ENCODE results near the gene GTPBP1.

GTPBP1 gene

GRCh38 chr22:38700789-38701628 is 4.7 kb upstream of the GTPBP1 start, which contains the start of gene JOSD1:
TSS of gene JOSD1 (minus strand) at chr22:38700943. CDS start at chr22:38699987, 956 bp downstream.
- peak; percentile 94 to 96 for DNase-seq (ENCODE audit: extremely low read depth in 1 of 2, low read depth in 1 of 2)

DNA sequence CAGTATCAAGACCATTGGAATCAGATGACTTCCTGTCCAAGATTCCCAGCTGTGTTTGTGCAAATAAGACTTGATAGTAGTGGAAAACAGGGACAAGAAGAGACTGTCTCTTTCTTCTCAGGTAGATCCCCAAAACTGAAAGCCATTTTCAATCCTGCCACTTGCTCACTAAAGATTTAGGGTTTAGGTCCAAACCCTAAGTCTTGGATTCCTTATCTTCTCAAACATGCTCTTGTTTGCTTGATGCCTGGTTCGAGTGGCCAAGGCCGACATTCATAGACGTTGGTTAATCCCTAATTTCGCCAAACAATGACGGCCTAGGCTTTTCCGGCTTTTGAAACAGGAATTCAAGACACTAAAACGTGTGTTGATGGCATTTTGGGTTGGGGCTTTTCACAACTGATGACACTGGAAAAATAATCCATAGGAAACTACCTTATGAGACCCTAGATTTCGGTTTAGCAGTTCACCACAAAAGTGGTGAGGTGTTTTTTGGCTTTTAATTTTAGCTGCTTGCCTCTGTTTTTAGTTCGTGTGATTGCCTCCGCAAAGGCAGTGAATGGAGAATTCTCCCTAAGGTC is 1.0 kb upstream of the GTPBP1 start:
- DNase-seq (ENCODE audit: extremely low read depth in 1 of 2, low read depth in 1 of 2) = no peak

- DNase-seq (ENCODE audit: extremely low read depth in 1 of 2, low read depth in 1 of 2) = no peak
Observed at GRCh38 chr22:38706101-38706900, 557 bp downstream of the GTPBP1 start.

DNA sequence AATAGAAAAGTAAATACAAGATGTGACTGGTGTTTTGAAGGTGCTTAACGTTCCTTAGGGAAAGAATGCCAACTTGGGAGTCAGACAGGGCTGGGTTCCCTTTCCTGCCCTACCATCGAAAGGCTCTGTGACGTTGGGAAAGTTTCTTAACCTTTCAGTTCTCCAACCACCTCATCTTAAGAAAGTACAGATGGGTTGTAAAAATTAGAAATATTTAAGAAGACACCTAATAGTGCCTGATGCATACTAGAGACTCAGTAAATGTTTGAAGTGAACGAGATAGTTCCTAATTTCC is 1.1 kb downstream of the GTPBP1 start:
- no peak for DNase-seq (ENCODE audit: extremely low read depth in 1 of 2, low read depth in 1 of 2)

DNA sequence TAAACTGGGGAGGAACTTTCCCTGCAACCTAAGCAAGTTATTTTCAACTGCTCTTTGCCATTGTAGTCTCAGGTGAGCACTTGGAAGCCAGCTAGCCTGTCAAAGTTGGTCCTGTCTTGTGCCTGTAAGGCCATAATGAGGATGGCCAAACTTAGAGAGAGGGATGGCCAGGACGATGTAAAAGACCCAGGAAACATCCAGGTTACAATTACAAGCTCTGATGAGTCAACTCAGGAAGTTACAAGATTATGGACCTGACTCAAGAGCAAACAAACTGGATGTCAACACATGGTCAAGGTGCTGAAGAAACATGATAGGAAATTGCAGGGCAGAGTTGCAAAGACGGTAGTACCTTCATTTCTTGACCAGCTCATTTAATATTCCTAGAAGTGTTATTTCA is 1.6 kb downstream of the GTPBP1 start:
- no peak for DNase-seq (ENCODE audit: extremely low read depth in 1 of 2, low read depth in 1 of 2)

- DNase-seq (ENCODE audit: extremely low read depth in 1 of 2, low read depth in 1 of 2) = no peak
Observed at GRCh38 chr22:38707984-38708383, 2.2 kb downstream of the GTPBP1 start.

- DNase-seq (ENCODE audit: extremely low read depth in 1 of 2, low read depth in 1 of 2) = no peak
Observed at GRCh38 chr22:38709306-38709705, 3.6 kb downstream of the GTPBP1 start.

- DNase-seq (ENCODE audit: extremely low read depth in 1 of 2, low read depth in 1 of 2) = no peak
Observed at GRCh38 chr22:38710351-38710750, 4.6 kb downstream of the GTPBP1 start.

DNA sequence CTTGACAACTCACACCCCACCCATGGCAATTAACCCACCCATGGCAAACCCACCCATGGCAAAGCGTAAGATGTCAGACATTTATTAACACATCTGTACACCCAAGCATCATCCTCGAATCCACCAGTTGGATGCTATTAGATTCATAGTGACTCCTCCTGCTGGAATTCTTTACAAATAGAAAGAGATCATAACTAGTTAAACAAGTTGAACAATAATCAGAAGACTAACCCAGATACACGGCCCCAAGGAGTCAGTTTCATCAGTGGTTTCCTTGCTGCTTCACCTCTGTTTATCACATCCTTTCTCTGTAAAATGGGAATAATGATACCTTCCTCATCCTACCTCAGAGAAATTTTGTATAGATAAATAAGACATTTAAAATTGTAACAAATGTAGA is 5.1 kb downstream of the GTPBP1 start:
- no peak for DNase-seq (ENCODE audit: extremely low read depth in 1 of 2, low read depth in 1 of 2)

- DNase-seq (ENCODE audit: extremely low read depth in 1 of 2, low read depth in 1 of 2) = no peak
Observed at GRCh38 chr22:38712486-38713207, 6.9 kb downstream of the GTPBP1 start.

DNA sequence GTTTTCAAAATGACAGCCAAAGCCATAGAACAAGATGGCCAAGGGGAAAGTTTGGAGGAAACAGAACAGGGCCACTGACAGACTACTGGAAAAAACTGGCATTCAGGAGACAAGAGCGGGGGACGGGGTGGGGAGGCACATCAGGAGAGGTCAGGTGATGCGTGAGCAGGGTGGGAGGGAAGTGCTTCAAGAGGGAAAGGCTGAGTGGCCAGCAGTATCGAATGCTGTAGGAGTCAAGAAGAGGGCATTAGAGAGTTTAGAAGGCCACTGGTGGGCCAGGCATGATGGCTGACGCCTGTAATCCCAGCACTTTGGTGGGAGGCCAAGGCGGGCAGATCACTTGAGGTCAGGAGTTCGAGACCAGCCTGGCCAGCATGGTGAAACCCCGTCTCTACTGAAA is 8.2 kb downstream of the GTPBP1 start:
- DNase-seq (ENCODE audit: extremely low read depth in 1 of 2, low read depth in 1 of 2) = no peak

DNA sequence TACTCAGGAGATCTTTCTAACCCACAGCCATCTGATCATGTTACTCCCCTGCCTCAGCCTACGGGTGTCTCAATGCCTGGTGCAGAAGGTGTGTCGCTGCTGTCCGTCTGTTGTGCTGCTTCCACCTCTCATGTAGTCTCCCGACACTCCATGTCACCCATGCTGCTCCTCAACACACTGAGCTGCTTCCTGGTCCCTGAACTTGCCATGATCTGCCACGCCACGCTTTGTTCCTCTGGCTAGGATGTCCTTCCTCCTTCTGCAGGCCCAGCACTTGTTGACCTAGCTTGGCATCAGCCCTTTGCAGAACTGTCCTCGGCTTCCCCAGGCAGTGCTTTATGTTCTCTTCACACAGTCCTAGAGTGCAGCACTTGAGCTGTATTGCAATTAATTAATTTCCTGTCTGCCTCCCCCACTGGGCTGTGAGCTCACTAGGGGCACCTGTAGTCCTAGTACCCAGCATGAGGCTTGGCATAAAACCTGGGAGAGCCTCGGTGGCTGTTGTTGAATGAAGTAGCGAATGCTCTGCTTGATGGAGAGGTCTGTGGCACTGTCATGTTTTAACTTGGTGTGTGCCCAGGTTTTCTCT is 9.5 kb downstream of the GTPBP1 start:
- no peak for DNase-seq (ENCODE audit: extremely low read depth in 1 of 2, low read depth in 1 of 2)

GRCh38 chr22:38715852-38716251 is 10.1 kb downstream of the GTPBP1 start:
- DNase-seq (ENCODE audit: extremely low read depth in 1 of 2, low read depth in 1 of 2) = no peak

DNA sequence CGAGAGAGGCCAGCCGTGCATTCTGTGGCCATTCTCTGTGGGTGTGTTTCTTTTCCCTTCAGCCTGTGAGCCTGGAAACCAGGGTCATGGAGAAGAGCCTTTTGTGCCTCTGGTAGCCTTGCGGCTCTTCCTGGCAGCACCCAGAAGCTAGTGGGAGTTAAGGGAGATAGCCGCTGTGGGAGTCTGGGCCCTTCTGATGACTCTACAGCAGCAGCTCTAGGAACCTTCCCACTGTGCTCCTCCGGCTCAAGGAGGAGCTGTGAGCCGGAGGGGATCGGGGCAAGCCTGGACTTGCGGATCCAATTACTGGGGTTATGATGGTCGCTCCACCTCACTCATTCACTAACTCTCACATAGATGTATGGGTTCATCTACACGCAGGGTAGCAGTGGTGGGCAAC is 10.5 kb downstream of the GTPBP1 start:
- no peak for DNase-seq (ENCODE audit: extremely low read depth in 1 of 2, low read depth in 1 of 2)

DNA sequence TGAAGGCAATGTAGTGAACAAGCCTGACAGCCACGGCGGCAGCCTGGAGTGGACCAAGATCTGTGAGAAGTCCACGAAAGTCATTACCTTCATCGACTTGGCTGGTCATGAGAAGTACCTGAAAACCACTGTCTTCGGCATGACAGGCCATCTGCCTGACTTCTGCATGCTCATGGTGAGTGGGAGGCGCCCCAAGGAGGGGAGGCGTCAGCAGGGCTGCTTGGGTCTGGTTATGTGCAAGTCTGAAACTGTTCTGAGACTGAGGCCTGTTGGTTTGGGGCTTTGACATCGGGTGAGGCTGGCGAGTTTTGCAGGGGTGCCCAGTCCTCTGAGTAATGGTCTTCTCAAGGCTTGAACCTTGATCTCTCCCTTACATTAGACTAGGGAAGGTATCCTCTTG is 11.1 kb downstream of the GTPBP1 start:
- no peak for DNase-seq (ENCODE audit: extremely low read depth in 1 of 2, low read depth in 1 of 2)

- DNase-seq (ENCODE audit: extremely low read depth in 1 of 2, low read depth in 1 of 2) = no peak
Observed at GRCh38 chr22:38717244-38717643, 11.5 kb downstream of the GTPBP1 start.

GRCh38 chr22:38718414-38718813 is 12.7 kb downstream of the GTPBP1 start:
- no peak for DNase-seq (ENCODE audit: extremely low read depth in 1 of 2, low read depth in 1 of 2)

DNA sequence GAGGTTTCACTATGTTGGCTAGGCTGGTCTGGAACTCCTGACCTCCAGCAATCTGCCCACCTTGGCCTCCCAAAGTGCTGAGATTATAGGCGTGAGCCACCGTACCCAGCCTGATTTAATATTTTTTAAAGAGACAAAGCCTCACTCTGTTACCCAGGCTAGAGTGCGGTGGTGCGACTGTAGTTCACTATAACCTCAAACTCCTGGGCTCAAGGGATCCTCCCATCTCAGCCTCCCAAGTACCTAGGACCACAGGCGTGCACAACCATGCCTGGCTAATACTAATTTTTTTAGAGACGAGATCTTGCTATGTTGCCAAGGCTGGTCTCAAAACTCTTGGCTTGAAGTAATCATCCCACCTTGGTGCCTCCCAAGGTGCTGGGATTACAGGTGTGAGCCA is 13.5 kb downstream of the GTPBP1 start:
- DNase-seq (ENCODE audit: extremely low read depth in 1 of 2, low read depth in 1 of 2) = no peak

- DNase-seq (ENCODE audit: extremely low read depth in 1 of 2, low read depth in 1 of 2) = no peak
Observed at GRCh38 chr22:38720350-38720749, 14.6 kb downstream of the GTPBP1 start.

DNA sequence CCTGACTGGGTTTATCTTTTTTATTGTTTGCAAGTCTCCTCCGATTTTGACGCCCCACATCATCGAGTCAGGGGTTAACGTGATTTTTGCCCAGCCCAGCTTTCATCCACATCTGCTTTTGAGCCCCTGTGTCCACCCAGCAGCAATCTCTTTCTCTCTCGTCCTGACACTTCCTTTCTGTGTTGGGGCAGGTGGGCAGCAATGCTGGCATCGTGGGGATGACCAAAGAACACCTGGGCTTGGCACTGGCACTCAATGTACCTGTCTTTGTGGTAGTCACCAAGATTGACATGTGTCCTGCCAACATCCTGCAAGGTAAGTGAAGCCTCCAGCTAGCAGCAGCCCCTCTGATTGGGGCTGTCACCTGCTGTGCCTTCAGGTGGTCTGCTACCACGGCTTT is 15.8 kb downstream of the GTPBP1 start:
- DNase-seq (ENCODE audit: extremely low read depth in 1 of 2, low read depth in 1 of 2) = no peak

- DNase-seq (ENCODE audit: extremely low read depth in 1 of 2, low read depth in 1 of 2) = no peak
Observed at GRCh38 chr22:38724176-38724575, 18.4 kb downstream of the GTPBP1 start.
